ENCODE measurements around the gene SH3D21.

DNA sequence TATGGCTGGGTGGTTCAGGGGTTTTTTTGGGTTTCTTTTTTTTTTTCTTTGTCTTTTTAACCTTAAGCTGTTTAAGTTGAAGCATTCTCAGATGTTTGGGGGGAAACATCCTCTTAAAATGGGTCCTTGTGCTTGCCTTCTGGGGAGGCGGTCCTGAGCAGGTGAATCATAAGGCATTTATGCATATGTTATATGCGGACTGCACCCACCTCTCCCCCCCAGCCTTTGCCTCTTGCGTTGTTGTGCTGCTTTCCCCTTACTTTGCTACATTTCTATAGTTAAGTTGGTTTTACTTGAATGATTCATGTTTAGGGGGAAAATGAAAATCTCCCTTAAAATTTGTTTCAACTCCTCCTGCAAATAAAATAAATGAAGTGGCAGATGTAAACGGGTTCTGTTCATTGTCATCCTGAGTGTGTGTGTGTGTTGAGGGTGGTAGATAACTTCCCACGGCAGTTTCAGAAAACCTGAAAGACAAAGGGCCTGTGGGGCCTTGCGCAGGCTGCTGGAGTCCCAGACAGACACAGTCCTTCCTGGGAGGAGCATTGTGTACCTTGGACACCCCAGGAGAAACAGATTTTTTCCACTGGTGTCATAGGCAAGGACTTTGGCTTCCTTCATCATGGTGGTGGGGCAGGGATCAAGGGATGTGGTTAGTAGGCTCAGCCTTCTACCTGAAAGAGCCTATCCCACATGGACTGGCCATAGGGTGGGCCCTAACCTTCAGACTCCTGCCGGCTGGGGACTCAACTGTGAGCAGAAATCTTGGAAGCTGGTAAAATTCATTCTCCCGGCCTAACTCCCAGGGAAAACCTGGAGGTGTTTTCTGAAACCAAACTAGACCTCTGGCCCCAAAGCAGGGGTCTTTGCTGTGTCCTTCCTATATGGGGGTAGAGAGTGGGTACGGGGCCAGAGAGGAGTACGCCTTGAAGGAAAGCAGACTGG is 926 bp upstream of the SH3D21 start:
- TF ChIP-seq, protein P1, sequence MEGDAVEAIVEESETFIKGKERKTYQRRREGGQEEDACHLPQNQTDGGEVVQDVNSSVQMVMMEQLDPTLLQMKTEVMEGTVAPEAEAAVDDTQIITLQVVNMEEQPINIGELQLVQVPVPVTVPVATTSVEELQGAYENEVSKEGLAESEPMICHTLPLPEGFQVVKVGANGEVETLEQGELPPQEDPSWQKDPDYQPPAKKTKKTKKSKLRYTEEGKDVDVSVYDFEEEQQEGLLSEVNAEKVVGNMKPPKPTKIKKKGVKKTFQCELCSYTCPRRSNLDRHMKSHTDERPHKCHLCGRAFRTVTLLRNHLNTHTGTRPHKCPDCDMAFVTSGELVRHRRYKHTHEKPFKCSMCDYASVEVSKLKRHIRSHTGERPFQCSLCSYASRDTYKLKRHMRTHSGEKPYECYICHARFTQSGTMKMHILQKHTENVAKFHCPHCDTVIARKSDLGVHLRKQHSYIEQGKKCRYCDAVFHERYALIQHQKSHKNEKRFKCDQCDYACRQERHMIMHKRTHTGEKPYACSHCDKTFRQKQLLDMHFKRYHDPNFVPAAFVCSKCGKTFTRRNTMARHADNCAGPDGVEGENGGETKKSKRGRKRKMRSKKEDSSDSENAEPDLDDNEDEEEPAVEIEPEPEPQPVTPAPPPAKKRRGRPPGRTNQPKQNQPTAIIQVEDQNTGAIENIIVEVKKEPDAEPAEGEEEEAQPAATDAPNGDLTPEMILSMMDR (IDR thresholded peaks at IDR 0.05; ENCODE audit: low read depth, low read length) = no peak
- no peak for TF ChIP-seq EZH2phosphoT487 (IDR thresholded peaks at IDR 0.05; ENCODE audit: low read depth)

All from OCI-LY3 (cell line).